ENCODE results near the gene GRIK2.

- TF ChIP-seq CTCF (IDR thresholded peaks at IDR 0.05) (no peak), POLR2A (IDR thresholded peaks at IDR 0.05) (no peak)
These were observed 598.8 kb downstream of the GRIK2 start for GRCh38 chr6:101992286-101992685.

Measured in thyroid gland (tissue), 4 donors.